CMK (cell line): Measurements from ENCODE around the gene P3H3.
A peak's percentile ranks its signal among the peaks of the same experiment; 100 is the strongest.

ENCODE experiments used
- DNase-seq: peaks from one replicate; pipeline ENCODE4 v3.0.0-alpha.2; 2010; ENCODE audit warnings: low read depth

P3H3 gene

GRCh38 chr12:6827982-6828780 lies at the start of gene P3H3:
TSS of gene P3H3 (plus strand) at chr12:6828407. CDS start at chr12:6828441, 34 bp downstream.
- DNase-seq: no peak

- DNase-seq: peak; percentile 97
Observed at GRCh38 chr12:6778574-6779550, 49.3 kb upstream of the P3H3 start.

GRCh38 chr12:6779708-6780432 lies 48.3 kb upstream of the P3H3 start:
- DNase-seq: no peak

- DNase-seq: no peak
Observed at GRCh38 chr12:6780573-6780972, 47.6 kb upstream of the P3H3 start.

GRCh38 chr12:6782119-6782518 lies 46.1 kb upstream of the P3H3 start:
- DNase-seq: no peak

GRCh38 chr12:6782850-6783566 lies 45.2 kb upstream of the P3H3 start:
- DNase-seq: no peak

GRCh38 chr12:6783828-6784227 lies 44.4 kb upstream of the P3H3 start:
- no peak for DNase-seq

- no peak for DNase-seq
Observed at GRCh38 chr12:6784296-6784695, 43.9 kb upstream of the P3H3 start.

- DNase-seq: no peak
Observed at GRCh38 chr12:6784761-6785160, 43.4 kb upstream of the P3H3 start.

- DNase-seq: no peak
Observed at GRCh38 chr12:6786416-6787094, 41.7 kb upstream of the P3H3 start.

GRCh38 chr12:6787309-6787708 lies 40.9 kb upstream of the P3H3 start:
- DNase-seq: no peak

GRCh38 chr12:6788972-6789924 lies 39.0 kb upstream of the P3H3 start, which contains the start of gene CD4:
TSS of gene CD4 (plus strand) at chr12:6789528. CDS start at chr12:6800139, 10,611 bp downstream.
- peak; percentile 82 for DNase-seq

- DNase-seq: peak; percentile 56
Observed at GRCh38 chr12:6790496-6791150, 37.6 kb upstream of the P3H3 start.

GRCh38 chr12:6791931-6792520 lies 36.2 kb upstream of the P3H3 start:
- no peak for DNase-seq

GRCh38 chr12:6792522-6793201 lies 35.5 kb upstream of the P3H3 start:
- peak; percentile 63 for DNase-seq

GRCh38 chr12:6795088-6795487 lies 33.1 kb upstream of the P3H3 start:
- DNase-seq: no peak

- DNase-seq: no peak
Observed at GRCh38 chr12:6796576-6796975, 31.6 kb upstream of the P3H3 start.

GRCh38 chr12:6799147-6799546 lies 29.1 kb upstream of the P3H3 start:
- DNase-seq: no peak
